ENCODE results near the gene MYO18B. TPM values are rescaled to one million over a fixed set of nuclear protein-coding genes. Genes with fewer than 3 reads are reported as not detected.

MYO18B gene
- total RNA-seq, 1 donor from 2014 or later = 0.07 TPM

DNA sequence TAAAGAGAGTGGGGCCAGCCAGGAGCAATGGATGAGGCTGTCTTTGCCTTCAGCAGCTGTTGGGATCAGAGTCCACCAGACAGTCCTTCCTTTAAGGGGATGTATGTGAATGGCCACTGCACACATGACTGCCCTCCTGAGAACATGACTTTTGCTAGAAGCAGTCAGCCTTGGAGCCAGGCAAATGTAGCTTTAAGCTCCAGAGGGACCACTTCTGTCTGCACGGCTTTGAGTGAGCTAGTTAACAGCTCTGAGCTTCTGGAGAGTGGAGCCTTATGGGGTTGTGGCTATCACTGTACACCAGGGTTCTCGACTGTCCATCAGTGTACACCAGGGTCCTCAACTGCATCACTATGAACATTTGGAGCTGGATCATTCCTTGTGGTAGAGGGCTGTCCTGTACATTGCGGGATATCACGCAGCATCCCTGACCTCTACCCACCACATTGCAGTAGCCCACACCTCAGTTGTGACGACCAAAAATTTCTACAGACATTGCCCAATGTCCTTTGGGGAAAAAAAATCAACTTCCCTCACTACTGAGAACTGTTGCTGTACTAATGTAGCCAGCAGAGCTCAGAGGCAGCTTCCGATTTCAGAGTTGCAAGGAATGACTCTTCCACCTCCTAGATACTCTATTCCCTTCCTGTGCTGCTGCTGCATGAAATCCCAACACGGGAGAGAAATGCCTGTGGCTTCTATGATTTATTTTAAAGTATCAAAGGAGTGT lies 169.4 kb downstream of the MYO18B start:
- Mint-ChIP-seq H3K9me3 (ENCODE audit: unreplicated experiment) (peaks cover 3% of the 10 kb centered on the region), H3K27me3 (ENCODE audit: low read depth, unreplicated experiment) (peaks cover 35% of the 10 kb centered on the region), H3K36me3 (ENCODE audit: low read depth, unreplicated experiment) (no peaks in the 10 kb centered on the region), H3K4me1 (ENCODE audit: low read depth, unreplicated experiment) (no peaks in the 10 kb centered on the region), H3K27ac (ENCODE audit: unreplicated experiment) (no peak overlapping the region), H3K4me3 (ENCODE audit: unreplicated experiment) (no peak overlapping the region)
- TF ChIP-seq, protein P1, sequence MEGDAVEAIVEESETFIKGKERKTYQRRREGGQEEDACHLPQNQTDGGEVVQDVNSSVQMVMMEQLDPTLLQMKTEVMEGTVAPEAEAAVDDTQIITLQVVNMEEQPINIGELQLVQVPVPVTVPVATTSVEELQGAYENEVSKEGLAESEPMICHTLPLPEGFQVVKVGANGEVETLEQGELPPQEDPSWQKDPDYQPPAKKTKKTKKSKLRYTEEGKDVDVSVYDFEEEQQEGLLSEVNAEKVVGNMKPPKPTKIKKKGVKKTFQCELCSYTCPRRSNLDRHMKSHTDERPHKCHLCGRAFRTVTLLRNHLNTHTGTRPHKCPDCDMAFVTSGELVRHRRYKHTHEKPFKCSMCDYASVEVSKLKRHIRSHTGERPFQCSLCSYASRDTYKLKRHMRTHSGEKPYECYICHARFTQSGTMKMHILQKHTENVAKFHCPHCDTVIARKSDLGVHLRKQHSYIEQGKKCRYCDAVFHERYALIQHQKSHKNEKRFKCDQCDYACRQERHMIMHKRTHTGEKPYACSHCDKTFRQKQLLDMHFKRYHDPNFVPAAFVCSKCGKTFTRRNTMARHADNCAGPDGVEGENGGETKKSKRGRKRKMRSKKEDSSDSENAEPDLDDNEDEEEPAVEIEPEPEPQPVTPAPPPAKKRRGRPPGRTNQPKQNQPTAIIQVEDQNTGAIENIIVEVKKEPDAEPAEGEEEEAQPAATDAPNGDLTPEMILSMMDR (IDR thresholded peaks at IDR 0.05; ENCODE audit: insufficient read depth, low read depth, low read length) = no peak
- TF ChIP-seq EZH2 (IDR thresholded peaks at IDR 0.05; ENCODE audit: insufficient read depth, low read length) = no peak
- H2AFZ ChIP-seq (ENCODE audit: low read depth, low read length) = no peak overlapping the region
- H3K9me3 ChIP-seq (ENCODE audit: insufficient read depth, low read depth, low read length) = no peaks in the 10 kb centered on the region
- no peaks in the 10 kb centered on the region for H3K79me2 ChIP-seq (ENCODE audit: insufficient read depth, low read length)
- no peak overlapping the region for H3K4me2 ChIP-seq (ENCODE audit: low read length)
- no peaks in the 10 kb centered on the region for H3K36me3 ChIP-seq (ENCODE audit: insufficient read depth, low read length)
- no peaks in the 10 kb centered on the region for H3K4me1 ChIP-seq (ENCODE audit: insufficient read depth, low read length)
- no peaks in the 10 kb centered on the region for H3K27me3 ChIP-seq (ENCODE audit: insufficient read depth, low read length)
- no peak overlapping the region for H3K27ac ChIP-seq (ENCODE audit: low read depth, low read length)
- no peak for DNase-seq (ENCODE audit: low read depth)
- H3K9ac ChIP-seq (ENCODE audit: low read length) = no peak overlapping the region
- no peak overlapping the region for H3K4me3 ChIP-seq (ENCODE audit: insufficient read depth, low read depth, low read length)
- FAIRE-seq = no peak
- H4K20me1 ChIP-seq (ENCODE audit: insufficient read depth, low read length) = no peaks in the 10 kb centered on the region

DNA sequence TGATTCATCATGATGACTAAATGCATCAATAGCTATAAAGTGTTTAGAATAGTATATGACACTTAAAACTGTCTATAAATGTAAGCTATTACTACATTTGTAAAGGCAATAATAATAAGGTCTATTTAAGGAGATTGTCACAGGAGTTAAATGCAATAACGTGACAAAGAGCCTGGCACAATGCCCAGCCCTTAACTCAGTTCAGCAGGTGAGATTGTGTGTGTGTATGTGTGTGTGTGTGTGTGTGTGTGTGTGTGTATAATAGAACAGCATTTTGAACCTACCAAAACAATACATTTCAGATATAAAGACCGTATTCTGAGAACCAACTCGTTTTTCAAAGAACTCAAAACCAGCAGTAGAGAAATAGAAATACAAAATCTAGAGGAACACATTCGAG lies 177.5 kb downstream of the MYO18B start:
- Histone ChIP-seq H4K20me1 (ENCODE audit: insufficient read depth, low read length) (no peaks in the 10 kb centered on the region), H2AFZ (ENCODE audit: low read depth, low read length) (no peak overlapping the region), H3K9ac (ENCODE audit: low read length) (no peak overlapping the region), H3K9me3 (ENCODE audit: insufficient read depth, low read depth, low read length) (no peaks in the 10 kb centered on the region), H3K27me3 (ENCODE audit: insufficient read depth, low read length) (no peaks in the 10 kb centered on the region), H3K36me3 (ENCODE audit: insufficient read depth, low read length) (no peaks in the 10 kb centered on the region), H3K4me3 (ENCODE audit: insufficient read depth, low read depth, low read length) (no peak overlapping the region), H3K79me2 (ENCODE audit: insufficient read depth, low read length) (no peaks in the 10 kb centered on the region), H3K4me1 (ENCODE audit: insufficient read depth, low read length) (no peaks in the 10 kb centered on the region), H3K4me2 (ENCODE audit: low read length) (no peak overlapping the region), H3K27ac (ENCODE audit: low read depth, low read length) (no peak overlapping the region)
- TF ChIP-seq, protein P1 (IDR thresholded peaks at IDR 0.05; ENCODE audit: insufficient read depth, low read depth, low read length) = no peak
- no peak for TF ChIP-seq EZH2 (IDR thresholded peaks at IDR 0.05; ENCODE audit: insufficient read depth, low read length)
- Mint-ChIP-seq H3K4me3 (ENCODE audit: unreplicated experiment) (no peak overlapping the region), H3K27me3 (ENCODE audit: low read depth, unreplicated experiment) (peaks cover 33% of the 10 kb centered on the region), H3K4me1 (ENCODE audit: low read depth, unreplicated experiment) (no peaks in the 10 kb centered on the region), H3K27ac (ENCODE audit: unreplicated experiment) (no peak overlapping the region), H3K36me3 (ENCODE audit: low read depth, unreplicated experiment) (no peaks in the 10 kb centered on the region), H3K9me3 (ENCODE audit: unreplicated experiment) (no peaks in the 10 kb centered on the region)
- FAIRE-seq (no peak), DNase-seq (ENCODE audit: low read depth) (no peak)

DNA sequence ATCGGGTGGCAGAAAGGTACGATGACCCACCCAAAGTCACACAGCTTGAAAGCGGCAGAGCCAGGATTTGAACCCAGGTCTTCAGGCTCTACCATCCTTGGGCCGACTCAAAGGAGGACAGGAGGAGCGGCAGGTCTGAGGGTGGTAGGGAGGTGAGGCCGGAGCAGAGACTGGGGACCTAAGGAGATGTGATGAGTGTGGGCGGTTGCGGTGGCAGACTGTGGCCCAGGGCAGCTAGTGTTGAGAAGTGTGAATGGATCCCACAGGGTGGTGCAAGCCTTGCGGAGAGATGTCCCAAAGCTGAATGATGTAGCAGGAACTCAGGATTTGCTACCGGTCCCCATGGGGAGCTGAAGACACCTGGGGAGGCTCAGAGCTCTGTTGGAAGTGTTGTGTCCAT lies 180.2 kb downstream of the MYO18B start:
- no peaks in the 10 kb centered on the region for H4K20me1 ChIP-seq (ENCODE audit: insufficient read depth, low read length)
- TF ChIP-seq, protein P1 (IDR thresholded peaks at IDR 0.05; ENCODE audit: insufficient read depth, low read depth, low read length) = no peak
- no peak for TF ChIP-seq EZH2 (IDR thresholded peaks at IDR 0.05; ENCODE audit: insufficient read depth, low read length)
- Mint-ChIP-seq H3K27me3 (ENCODE audit: low read depth, unreplicated experiment) (peaks cover 37% of the 10 kb centered on the region), H3K36me3 (ENCODE audit: low read depth, unreplicated experiment) (no peaks in the 10 kb centered on the region), H3K4me1 (ENCODE audit: low read depth, unreplicated experiment) (no peaks in the 10 kb centered on the region), H3K4me3 (ENCODE audit: unreplicated experiment) (no peak overlapping the region), H3K27ac (ENCODE audit: unreplicated experiment) (no peak overlapping the region), H3K9me3 (ENCODE audit: unreplicated experiment) (no peaks in the 10 kb centered on the region)
- FAIRE-seq = no peak
- H3K27me3 ChIP-seq (ENCODE audit: insufficient read depth, low read length) = no peaks in the 10 kb centered on the region
- no peak overlapping the region for H3K4me3 ChIP-seq (ENCODE audit: insufficient read depth, low read depth, low read length)
- no peak overlapping the region for H3K9ac ChIP-seq (ENCODE audit: low read length)
- H3K27ac ChIP-seq (ENCODE audit: low read depth, low read length) = no peak overlapping the region
- no peaks in the 10 kb centered on the region for H3K36me3 ChIP-seq (ENCODE audit: insufficient read depth, low read length)
- H2AFZ ChIP-seq (ENCODE audit: low read depth, low read length) = no peak overlapping the region
- H3K79me2 ChIP-seq (ENCODE audit: insufficient read depth, low read length) = no peaks in the 10 kb centered on the region
- H3K4me2 ChIP-seq (ENCODE audit: low read length) = no peak overlapping the region
- no peaks in the 10 kb centered on the region for H3K4me1 ChIP-seq (ENCODE audit: insufficient read depth, low read length)
- no peaks in the 10 kb centered on the region for H3K9me3 ChIP-seq (ENCODE audit: insufficient read depth, low read depth, low read length)
- DNase-seq (ENCODE audit: low read depth) = no peak

Measured in astrocyte (in vitro differentiated cells and primary cell).